Hematopoietic multipotent progenitor cell treated with erythropoietin and hydrocortisone succinate and interleukin-3 and kit ligand, for 8 days (in vitro differentiated cells): ENCODE results near the gene WDR73.
"Not testable (repeated sequence)": the region's sequence is repeated elsewhere in the genome, so short reads cannot be mapped to it uniquely, and the experiment has no call there.

Source experiments
- DNase-seq: peaks from one replicate; pipeline ENCODE4 v3.0.0-alpha.2; 2015

WDR73 gene

GRCh38 chr15:84653910-84654688 lies at the start of gene WDR73:
WDR73 (minus strand) TSS chr15:84654283; CDS start chr15:84654274, 9 bp downstream.
- peak; percentile 94 for DNase-seq

- DNase-seq, result no peak
Measured at GRCh38 chr15:84703808-84704207, 49.7 kb upstream of the WDR73 start.

GRCh38 chr15:84702961-84703482 lies 48.9 kb upstream of the WDR73 start:
- DNase-seq, result no peak

GRCh38 chr15:84699538-84700191 lies 45.6 kb upstream of the WDR73 start:
- no peak for DNase-seq

GRCh38 chr15:84697236-84697990 lies 43.3 kb upstream of the WDR73 start:
- DNase-seq, result no peak

- DNase-seq, result no peak
Measured at GRCh38 chr15:84696757-84697156, 42.7 kb upstream of the WDR73 start.

- DNase-seq, result no peak
Measured at GRCh38 chr15:84690342-84690741, 36.3 kb upstream of the WDR73 start.

- no peak for DNase-seq
Measured at GRCh38 chr15:84689858-84690257, 35.8 kb upstream of the WDR73 start.

- DNase-seq, result not testable (repeated sequence)
Measured at GRCh38 chr15:84686446-84686845, 32.4 kb upstream of the WDR73 start.

GRCh38 chr15:84685304-84685703 lies 31.2 kb upstream of the WDR73 start:
- peak; percentile 53 for DNase-seq

GRCh38 chr15:84684092-84684491 lies 30.0 kb upstream of the WDR73 start:
- peak; percentile 32 for DNase-seq

GRCh38 chr15:84681831-84682230 lies 27.7 kb upstream of the WDR73 start:
- no peak for DNase-seq

- DNase-seq, result no peak
Measured at GRCh38 chr15:84671211-84671610, 17.1 kb upstream of the WDR73 start.

GRCh38 chr15:84669726-84670125 lies 15.6 kb upstream of the WDR73 start:
- no peak for DNase-seq

GRCh38 chr15:84668221-84668982 lies 14.3 kb upstream of the WDR73 start:
- no peak for DNase-seq

- DNase-seq, result no peak
Measured at GRCh38 chr15:84666373-84666772, 12.3 kb upstream of the WDR73 start.

GRCh38 chr15:84661001-84661400 lies 6.9 kb upstream of the WDR73 start:
- DNase-seq, result no peak

- DNase-seq, result no peak
Measured at GRCh38 chr15:84659904-84660781, 6.1 kb upstream of the WDR73 start.

GRCh38 chr15:84658788-84659411 lies 4.8 kb upstream of the WDR73 start:
- no peak for DNase-seq

GRCh38 chr15:84658080-84658787 lies 4.2 kb upstream of the WDR73 start, which contains the start of gene NMB:
NMB (minus strand) TSS chr15:84658199; CDS start chr15:84658152, 47 bp downstream.
- peak; percentile 87 for DNase-seq
